Measurements from ENCODE around the gene ACTG1. TPM values are rescaled to one million over a fixed set of nuclear protein-coding genes. Genes with fewer than 3 reads are reported as not detected.

Gene ACTG1
- total RNA-seq, 4 donors from 2014 or later = 829 to 1,848 (median 1,550) TPM

GRCh38 chr17:81545160-81545949 is 32.8 kb upstream of the ACTG1 start:
- Histone ChIP-seq H3K4me3 (no peak overlapping the region), H3K27ac (no peak overlapping the region), H3K36me3 (peaks cover 0 to 95% of the 10 kb centered on the region in 2 donors), H3K27me3 (no peaks in the 10 kb centered on the region), H3K4me1 (peaks cover 0 to 6% (median 0%) of the 10 kb centered on the region in 3 donors), H3K9me3 (no peaks in the 10 kb centered on the region)
- 65% methylated on average over 4 of the region's 24 CpGs; no CpG with 5 or more reads in 1 of the 2 donors for WGBS, 2 donors (ENCODE audit: low coverage in 1 of 2)
- TF ChIP-seq POLR2AphosphoS5 (IDR thresholded peaks at IDR 0.05) (no peak), POLR2A (IDR thresholded peaks at IDR 0.05) (no peak)
- TF ChIP-seq, protein P1, sequence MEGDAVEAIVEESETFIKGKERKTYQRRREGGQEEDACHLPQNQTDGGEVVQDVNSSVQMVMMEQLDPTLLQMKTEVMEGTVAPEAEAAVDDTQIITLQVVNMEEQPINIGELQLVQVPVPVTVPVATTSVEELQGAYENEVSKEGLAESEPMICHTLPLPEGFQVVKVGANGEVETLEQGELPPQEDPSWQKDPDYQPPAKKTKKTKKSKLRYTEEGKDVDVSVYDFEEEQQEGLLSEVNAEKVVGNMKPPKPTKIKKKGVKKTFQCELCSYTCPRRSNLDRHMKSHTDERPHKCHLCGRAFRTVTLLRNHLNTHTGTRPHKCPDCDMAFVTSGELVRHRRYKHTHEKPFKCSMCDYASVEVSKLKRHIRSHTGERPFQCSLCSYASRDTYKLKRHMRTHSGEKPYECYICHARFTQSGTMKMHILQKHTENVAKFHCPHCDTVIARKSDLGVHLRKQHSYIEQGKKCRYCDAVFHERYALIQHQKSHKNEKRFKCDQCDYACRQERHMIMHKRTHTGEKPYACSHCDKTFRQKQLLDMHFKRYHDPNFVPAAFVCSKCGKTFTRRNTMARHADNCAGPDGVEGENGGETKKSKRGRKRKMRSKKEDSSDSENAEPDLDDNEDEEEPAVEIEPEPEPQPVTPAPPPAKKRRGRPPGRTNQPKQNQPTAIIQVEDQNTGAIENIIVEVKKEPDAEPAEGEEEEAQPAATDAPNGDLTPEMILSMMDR (IDR thresholded peaks at IDR 0.05) = no peak
- no peak for ATAC-seq

DNA sequence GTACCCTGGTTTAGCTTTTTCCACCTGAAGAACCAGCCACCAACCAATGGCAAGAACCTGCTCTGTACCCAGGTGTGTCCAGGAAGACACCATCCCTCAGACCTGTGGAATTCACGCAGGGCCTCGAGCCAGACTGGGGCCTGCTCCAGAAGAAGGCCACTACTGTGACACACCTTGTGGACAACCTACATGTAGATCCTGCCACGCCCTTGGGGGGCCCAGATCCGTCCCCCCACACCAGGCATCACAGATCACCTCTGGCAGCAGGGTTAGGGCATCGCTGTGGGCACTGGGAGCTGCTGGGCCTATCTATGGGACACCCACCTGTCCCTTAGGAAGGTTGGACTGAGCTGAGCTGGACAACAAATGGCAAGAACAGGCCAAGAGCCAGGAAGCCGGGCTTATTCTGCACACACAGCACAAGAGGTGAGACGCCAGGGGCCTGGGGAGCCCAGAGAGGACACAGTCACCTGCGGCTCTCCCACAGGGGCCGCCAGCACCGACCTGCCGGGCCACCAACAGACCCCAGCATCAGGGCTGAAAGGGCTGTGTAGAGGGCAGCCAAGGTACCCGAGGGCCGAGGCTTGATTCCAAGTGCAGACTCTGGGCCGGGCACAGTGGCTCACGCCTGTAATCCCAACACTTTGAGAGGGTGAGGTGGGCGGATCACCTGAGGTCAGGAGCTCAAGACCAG is 31.8 kb upstream of the ACTG1 start:
- WGBS, 2 donors (ENCODE audit: low coverage in 1 of 2) = no CpG with 5 or more reads among the region's 16 CpGs
- H3K36me3 ChIP-seq = peaks cover 0 to 95% of the 10 kb centered on the region in 2 donors

DNA sequence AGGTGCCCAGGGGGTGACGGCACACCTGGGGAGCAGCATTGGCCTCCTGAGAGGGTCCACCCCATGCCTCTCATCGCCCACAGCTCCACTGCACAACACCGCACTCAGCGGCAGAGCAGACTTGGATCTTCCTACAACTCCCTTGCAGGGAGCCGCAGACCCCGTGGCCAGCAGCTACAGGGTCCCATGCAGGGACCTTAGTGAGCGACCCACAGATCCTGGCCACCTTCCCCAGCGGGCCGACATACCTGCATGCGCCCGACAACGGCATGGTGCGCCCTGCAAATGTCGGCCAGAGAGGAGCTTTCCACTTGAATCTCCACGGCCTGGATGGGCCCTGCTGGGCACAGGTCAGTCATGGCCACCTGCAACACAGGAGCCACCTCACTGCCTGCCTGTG is 31.2 kb upstream of the ACTG1 start:
- H3K36me3 ChIP-seq = peaks cover 0 to 97% of the 10 kb centered on the region in 2 donors
- no peak for ATAC-seq
- H3K27ac ChIP-seq = no peak overlapping the region
- no peaks in the 10 kb centered on the region for H3K27me3 ChIP-seq
- no peaks in the 10 kb centered on the region for H3K4me1 ChIP-seq
- 98 to 100% methylated on average over 1 to 7 of the region's 15 CpGs for WGBS, 2 donors (ENCODE audit: low coverage in 1 of 2)
- no peak for TF ChIP-seq POLR2A (IDR thresholded peaks at IDR 0.05)
- no peak for TF ChIP-seq EP300 (IDR thresholded peaks at IDR 0.05)
- TF ChIP-seq POLR2AphosphoS5 (IDR thresholded peaks at IDR 0.05) = no peak
- TF ChIP-seq, protein P1 (IDR thresholded peaks at IDR 0.05) = no peak
- no peak overlapping the region for H3K4me3 ChIP-seq
- no peaks in the 10 kb centered on the region for H3K9me3 ChIP-seq

More for the DNA sequence above, 31.8 kb upstream of the ACTG1 start:
- Histone ChIP-seq H3K9me3 (no peaks in the 10 kb centered on the region), H3K27ac (no peak overlapping the region), H3K4me1 (no peaks in the 10 kb centered on the region), H3K27me3 (no peaks in the 10 kb centered on the region), H3K4me3 (no peak overlapping the region)
- ATAC-seq = no peak
- no peak for TF ChIP-seq POLR2A (IDR thresholded peaks at IDR 0.05)

DNA sequence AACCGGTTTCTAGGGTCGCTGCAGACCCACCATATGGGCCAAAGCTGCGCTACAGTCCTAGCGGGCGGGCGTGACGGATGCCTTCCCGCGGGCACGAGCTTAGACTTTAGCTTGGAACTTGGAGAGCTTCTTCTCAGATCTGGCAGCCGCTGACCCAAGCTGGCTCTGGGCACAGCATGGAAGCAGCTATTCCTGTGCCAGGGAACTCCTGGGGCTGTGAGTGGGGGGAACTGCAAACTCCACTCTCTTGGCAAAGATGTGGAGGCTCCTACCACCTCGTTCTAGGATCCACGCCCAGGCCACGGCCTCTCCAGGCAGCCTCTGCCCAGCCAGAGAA is 30.7 kb upstream of the ACTG1 start:
- TF ChIP-seq POLR2AphosphoS5 (IDR thresholded peaks at IDR 0.05) (no peak), EP300 (IDR thresholded peaks at IDR 0.05) (no peak), POLR2A (IDR thresholded peaks at IDR 0.05) (no peak)
- TF ChIP-seq, protein P1 (IDR thresholded peaks at IDR 0.05) = no peak
- Histone ChIP-seq H3K36me3 (peaks cover 0 to 97% of the 10 kb centered on the region in 2 donors), H3K27ac (no peak overlapping the region), H3K4me1 (no peaks in the 10 kb centered on the region), H3K27me3 (no peaks in the 10 kb centered on the region), H3K9me3 (no peaks in the 10 kb centered on the region), H3K4me3 (no peak overlapping the region)
- no peak for ATAC-seq
- 89% methylated on average over 3 of the region's 14 CpGs; no CpG with 5 or more reads in 1 of the 2 donors for WGBS, 2 donors (ENCODE audit: low coverage in 1 of 2)

GRCh38 chr17:81542431-81543338 is 30.1 kb upstream of the ACTG1 start:
- 100% methylated on average over 2 of the region's 15 CpGs; no CpG with 5 or more reads in 1 of the 2 donors for WGBS, 2 donors (ENCODE audit: low coverage in 1 of 2)
- TF ChIP-seq EP300 (IDR thresholded peaks at IDR 0.05) (no peak), POLR2A (IDR thresholded peaks at IDR 0.05) (no peak), POLR2AphosphoS5 (IDR thresholded peaks at IDR 0.05) (no peak)
- TF ChIP-seq, protein P1 (IDR thresholded peaks at IDR 0.05) = no peak
- H3K4me1 ChIP-seq = peaks cover 0 to 1% (median 0%) of the 10 kb centered on the region in 3 donors
- no peak overlapping the region for H3K4me3 ChIP-seq
- peaks cover 6% of the 10 kb centered on the region for H3K27me3 ChIP-seq
- peaks cover 0 to 97% of the 10 kb centered on the region in 2 donors for H3K36me3 ChIP-seq
- H3K27ac ChIP-seq = no peak overlapping the region
- no peak for ATAC-seq
- H3K9me3 ChIP-seq = no peaks in the 10 kb centered on the region
